OCI-LY3 (cell line): ENCODE results near the gene PRKAR1B.

Experiments
- CTCF ChIP-seq: fragments of 200-600, 300-600 bp; sonication (generic); IDR thresholded peaks from 2 replicates; pipeline ENCODE4 v1.5.1; 2014; ENCODE audit warnings: antibody characterized with exemption, low read length, low read depth
- EZH2phosphoT487 ChIP-seq: fragments of 200-600 bp; shearing (Covaris generic); IDR thresholded peaks from 2 replicates; pipeline ENCODE4 v1.6.1; 2018; ENCODE audit warnings: antibody characterized with exemption, mixed run types, low read depth

DNA sequence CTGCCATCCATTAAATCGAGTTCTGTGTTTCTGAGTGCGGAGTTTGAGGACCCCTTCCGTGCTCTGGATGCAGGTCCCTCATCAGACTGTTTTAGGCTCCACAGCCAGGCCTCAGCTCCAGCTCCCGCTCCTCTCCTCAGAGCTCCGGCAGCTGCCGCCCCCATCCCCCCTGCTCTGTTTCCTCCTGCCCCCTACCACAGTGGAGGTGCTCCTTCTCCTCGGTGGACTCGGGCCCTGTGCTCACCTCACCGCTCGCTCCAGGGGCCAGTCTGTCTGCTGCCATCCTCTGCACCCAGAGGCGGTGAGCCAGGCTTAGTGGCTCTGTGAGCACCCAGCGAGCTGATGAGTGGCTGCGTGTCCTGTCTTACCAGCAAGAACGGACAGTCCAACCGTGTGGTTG is 21.4 kb upstream of the PRKAR1B start:
- TF ChIP-seq CTCF (no peak), EZH2phosphoT487 (no peak)
